NCI-H345 (cell line): ENCODE results near the gene OVOL2.
A peak's percentile ranks its signal among the peaks of the same experiment; 100 is the strongest.
"Not testable (repeated sequence)": the region's sequence is repeated elsewhere in the genome, so short reads cannot be mapped to it uniquely, and the experiment has no call there.

ENCODE experiments used
- DNase-seq: peaks from one replicate; lab custom pipeline; 2025; lab: John Stamatoyannopoulos, UW

The OVOL2 gene

GRCh38 chr20:18057101-18057993 is at the start of gene OVOL2:
Gene OVOL2 (minus strand): TSS chr20:18057916. CDS start chr20:18057634, 282 bp downstream.
- peak; percentile 85 for DNase-seq

GRCh38 chr20:18103497-18103896 is 45.8 kb upstream of the OVOL2 start:
- peak; percentile 8 for DNase-seq

GRCh38 chr20:18101125-18101810 is 43.6 kb upstream of the OVOL2 start:
- no peak for DNase-seq

GRCh38 chr20:18100569-18100968 is 42.9 kb upstream of the OVOL2 start:
- DNase-seq = not testable (repeated sequence)

GRCh38 chr20:18094191-18094590 is 36.5 kb upstream of the OVOL2 start:
- no peak for DNase-seq

- no peak for DNase-seq
These were observed 35.7 kb upstream of the OVOL2 start for GRCh38 chr20:18093388-18093787.

- no peak for DNase-seq
These were observed 35.2 kb upstream of the OVOL2 start for GRCh38 chr20:18092890-18093289.

GRCh38 chr20:18091623-18092022 is 33.9 kb upstream of the OVOL2 start:
- no peak for DNase-seq

- DNase-seq = no peak
These were observed 32.8 kb upstream of the OVOL2 start for GRCh38 chr20:18090477-18090876.

- DNase-seq = no peak
These were observed 32.3 kb upstream of the OVOL2 start for GRCh38 chr20:18090044-18090443.

- not testable (repeated sequence) for DNase-seq
These were observed 31.1 kb upstream of the OVOL2 start for GRCh38 chr20:18088841-18089240.

- not testable (repeated sequence) for DNase-seq
These were observed 30.6 kb upstream of the OVOL2 start for GRCh38 chr20:18088298-18088697.

- DNase-seq = no peak
These were observed 29.3 kb upstream of the OVOL2 start for GRCh38 chr20:18087054-18087453.

- DNase-seq = not testable (repeated sequence)
These were observed 23.1 kb upstream of the OVOL2 start for GRCh38 chr20:18080836-18081235.

- DNase-seq = no peak
These were observed 22.1 kb upstream of the OVOL2 start for GRCh38 chr20:18079756-18080353.

GRCh38 chr20:18077157-18077556 is 19.4 kb upstream of the OVOL2 start:
- no peak for DNase-seq

GRCh38 chr20:18072532-18072931 is 14.8 kb upstream of the OVOL2 start:
- DNase-seq = no peak

GRCh38 chr20:18066421-18067333 is 9.0 kb upstream of the OVOL2 start:
- no peak for DNase-seq

- DNase-seq = no peak
These were observed 6.0 kb upstream of the OVOL2 start for GRCh38 chr20:18063676-18064075.

- DNase-seq = no peak
These were observed 1.9 kb upstream of the OVOL2 start for GRCh38 chr20:18059603-18060002.

GRCh38 chr20:18058661-18059467 is 1.1 kb upstream of the OVOL2 start:
- DNase-seq = peak; percentile 89
